Motor neuron (in vitro differentiated cells): Measurements from ENCODE around the gene GPBP1L1. TPM values are rescaled to one million over a fixed set of nuclear protein-coding genes. Genes with fewer than 3 reads are reported as not detected.

ENCODE experiments used
- ATAC-seq, 8 experiments: fragments of 200-7000 bp; cut with Tn5 transposase; replicated peaks in 6 of 8; 2 replicates each; pipeline ENCODE4 v1.8.0; 2021; ENCODE audit warnings: mild to moderate bottlenecking in 8 of 8, moderate library complexity in 8 of 8
- H3K27ac ChIP-seq, 2 donors: fragments of 250-450 bp; sonication (Bioruptor Pico); 2 replicates each; pipeline ENCODE4 v1.9.0; 2021; ENCODE audit warnings: antibody characterized with exemption in 2 of 2, mild to moderate bottlenecking in 2 of 2, moderate library complexity in 1 of 2
- H3K4me1 ChIP-seq, 2 donors: fragments of 250-450 bp; sonication (Bioruptor Pico); replicated peaks in 1 of 2; 2 replicates each; pipeline ENCODE4 v1.6.1; 2021; ENCODE audit warnings: antibody characterized with exemption in 2 of 2, mild to moderate bottlenecking in 2 of 2, moderate library complexity in 1 of 2
- H3K4me3 ChIP-seq, 5 donors: fragments of 250-450 bp; sonication (Bioruptor Pico); 2 replicates each; pipeline ENCODE4 v1.9.0; 2021; ENCODE audit warnings: antibody characterized with exemption in 5 of 5, mild to moderate bottlenecking in 5 of 5, moderate library complexity in 4 of 5
- WGBS, 10 experiments: fragments of 450-650 bp; shearing (Covaris generic); methylation state at CpG; one replicate each; pipeline ENCODE4 v1.0.0; 2022; 5-methylcytosine and 5-hydroxymethylcytosine counted together
- in situ Hi-C, 9 experiments: fragments of 400-800 bp; cut with MboI; loops; one replicate each; pipeline ENCODE4 v1.15.0; 2021; ENCODE audit warnings: low sequenced_read_pairs in 9 of 9, low pct_unique_long_range_greater_than_20kb in 2 of 9; ENCODE audit not compliant: unreplicated experiment in 9 of 9
- total RNA-seq, 8 experiments: library from RNA; unstranded; fragments of 300-600 nt; gene quantifications; 2 replicates each; pipeline versions ENCODE4 v1.2.3 to v1.2.4, GENCODE V29; 2022

The GPBP1L1 gene
- total RNA-seq, 8 experiments from 2014 or later: 63.0 to 112 (median 84.4) TPM

DNA sequence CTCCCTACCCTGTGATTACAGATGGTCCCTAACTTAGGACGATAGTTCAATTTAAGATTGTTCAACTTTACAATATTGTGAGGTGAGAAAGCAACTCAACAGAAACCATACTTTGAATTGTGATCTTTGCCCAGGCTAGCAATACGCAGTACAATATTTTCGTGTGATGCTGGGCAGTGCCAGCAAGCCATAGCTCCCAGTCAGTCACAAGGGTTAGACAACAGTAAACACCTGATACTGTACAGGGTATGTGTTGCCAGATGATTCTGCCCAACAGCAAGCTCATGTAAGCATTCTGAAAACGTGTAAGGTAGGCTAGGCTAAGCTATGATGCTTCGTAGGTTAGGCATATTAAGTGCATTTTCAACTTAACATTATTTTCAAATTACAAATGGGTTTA lies 11.9 kb downstream of the GPBP1L1 start:
- in situ Hi-C loops: no loop called here
- no peak overlapping the region for H3K27ac ChIP-seq
- no peak for ATAC-seq
- peaks cover 0 to 2% of the 10 kb centered on the region in 2 donors for H3K4me1 ChIP-seq
- 76 to 100% (median 83%) methylated on average over 2 to 5 of the region's 5 CpGs; no CpG with 5 or more reads in 1 of the 10 experiments for WGBS, 10 experiments
- no peak overlapping the region for H3K4me3 ChIP-seq

- 92 to 100% (median 100%) methylated on average over 1 to 4 of the region's 4 CpGs; no CpG with 5 or more reads in 4 of the 10 experiments for WGBS, 10 experiments
Observed at GRCh38 chr1:45673956-45674355, 12.4 kb downstream of the GPBP1L1 start.

DNA sequence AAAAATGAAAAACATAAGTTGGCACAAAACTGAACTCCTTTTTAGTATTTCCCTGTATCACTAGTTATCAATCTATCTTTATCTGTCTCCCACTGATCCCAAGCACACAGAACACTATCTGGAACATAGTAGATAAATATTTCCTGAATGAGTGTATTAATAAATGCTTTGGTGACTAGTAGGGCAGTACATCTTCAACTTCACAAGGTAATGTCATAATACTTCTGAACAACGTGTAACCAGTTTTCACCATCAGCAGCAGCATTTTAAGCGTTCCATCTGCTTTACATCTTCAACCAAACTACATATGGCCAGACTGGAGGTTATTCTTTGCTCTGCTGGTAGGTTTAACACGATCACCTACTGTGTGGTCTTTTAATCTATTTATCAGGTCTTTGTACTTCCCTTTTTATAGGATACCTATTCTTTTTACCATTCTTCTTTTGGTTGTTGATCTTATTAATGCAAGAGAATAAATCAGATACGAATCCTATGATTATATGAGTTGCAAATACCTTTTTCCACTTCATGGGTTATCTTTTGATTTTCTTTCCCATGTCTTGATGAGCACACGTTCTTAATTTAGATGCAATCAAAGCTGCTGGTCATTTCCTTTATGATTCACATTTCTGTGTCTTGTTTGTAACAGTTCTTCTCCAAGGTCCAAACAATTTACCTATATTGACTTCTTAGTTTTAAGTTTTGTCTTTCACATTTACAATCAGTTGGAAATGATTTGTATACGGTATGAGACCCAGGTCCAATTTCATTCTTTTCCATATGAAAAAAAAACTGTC lies 16.3 kb downstream of the GPBP1L1 start:
- Histone ChIP-seq H3K4me1 (no peaks in the 10 kb centered on the region), H3K4me3 (no peak overlapping the region), H3K27ac (no peak overlapping the region)
- 52 to 97% (median 89%) methylated on average over 5 to 6 of the region's 6 CpGs for WGBS, 10 experiments
- in situ Hi-C loops: no loop called here
- ATAC-seq: no peak

More at GRCh38 chr1:45673956-45674355, 12.4 kb downstream of the GPBP1L1 start:
- Histone ChIP-seq H3K4me3 (no peak overlapping the region), H3K4me1 (peaks cover 0 to 2% of the 10 kb centered on the region in 2 donors), H3K27ac (no peak overlapping the region)
- no peak for ATAC-seq
- in situ Hi-C loops: no loop called here

GRCh38 chr1:45669379-45669778 lies 17.0 kb downstream of the GPBP1L1 start:
- in situ Hi-C loops: no loop called here
- Histone ChIP-seq H3K27ac (no peak overlapping the region), H3K4me3 (no peak overlapping the region), H3K4me1 (no peaks in the 10 kb centered on the region)
- ATAC-seq: no peak
- 0 to 100% (median 100%) methylated on average over 1 of the region's 1 CpG; no CpG with 5 or more reads in 1 of the 10 experiments for WGBS, 10 experiments

DNA sequence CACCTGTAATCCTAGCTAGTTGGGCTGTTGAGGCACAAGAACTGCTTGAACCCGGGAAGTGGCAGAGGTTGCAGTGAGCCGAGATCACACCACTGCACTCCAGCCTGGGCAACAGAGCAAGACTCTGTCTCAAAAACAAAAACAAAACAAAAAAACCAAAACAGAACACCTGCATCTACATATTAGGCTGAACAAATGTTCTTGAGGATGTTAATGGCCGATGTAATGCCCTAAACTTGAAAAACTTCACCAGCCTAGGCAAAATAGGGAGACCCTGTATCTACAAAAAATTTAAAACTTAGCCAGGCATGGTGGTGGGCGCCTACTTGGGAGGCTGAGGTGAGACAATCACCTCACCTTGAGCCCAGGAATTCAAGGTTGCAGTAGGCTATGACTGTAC lies 17.8 kb downstream of the GPBP1L1 start:
- no peak overlapping the region for H3K4me3 ChIP-seq
- H3K4me1 ChIP-seq: no peaks in the 10 kb centered on the region
- no peak overlapping the region for H3K27ac ChIP-seq
- ATAC-seq: no peak
- 89 to 100% (median 96%) methylated on average over 1 to 4 of the region's 4 CpGs; no CpG with 5 or more reads in 3 of the 10 experiments for WGBS, 10 experiments
- in situ Hi-C loops: no loop called here

- H3K27ac ChIP-seq: no peak overlapping the region
- 17 to 99% (median 94%) methylated on average over 1 to 8 of the region's 8 CpGs for WGBS, 10 experiments
- H3K4me3 ChIP-seq: no peak overlapping the region
- no peak for ATAC-seq
- in situ Hi-C loops: no loop called here
- no peaks in the 10 kb centered on the region for H3K4me1 ChIP-seq
Observed at GRCh38 chr1:45667321-45668111, 18.8 kb downstream of the GPBP1L1 start.

- Histone ChIP-seq H3K27ac (no peak overlapping the region), H3K4me3 (no peak overlapping the region), H3K4me1 (no peaks in the 10 kb centered on the region)
- in situ Hi-C loops: no loop called here
- ATAC-seq: no peak
- WGBS, 10 experiments: 79 to 100% (median 96%) methylated on average over 1 to 2 of the region's 2 CpGs
Observed at GRCh38 chr1:45666836-45667235, 19.5 kb downstream of the GPBP1L1 start.

- Histone ChIP-seq H3K27ac (no peak overlapping the region), H3K4me3 (no peak overlapping the region), H3K4me1 (no peaks in the 10 kb centered on the region)
- 38 to 86% (median 86%) methylated on average over 1 of the region's 2 CpGs; no CpG with 5 or more reads in 5 of the 10 experiments for WGBS, 10 experiments
- no peak for ATAC-seq
- in situ Hi-C loops: no loop called here
Observed at GRCh38 chr1:45660336-45660735, 26.0 kb downstream of the GPBP1L1 start.

- in situ Hi-C loops: no loop called here
- no peaks in the 10 kb centered on the region for H3K4me1 ChIP-seq
- no peak overlapping the region for H3K4me3 ChIP-seq
- no peak for ATAC-seq
- no peak overlapping the region for H3K27ac ChIP-seq
- 89 to 100% (median 98%) methylated on average over 1 to 2 of the region's 2 CpGs; no CpG with 5 or more reads in 2 of the 10 experiments for WGBS, 10 experiments
Observed at GRCh38 chr1:45659222-45659621, 27.1 kb downstream of the GPBP1L1 start.

- Histone ChIP-seq H3K4me1 (no peaks in the 10 kb centered on the region), H3K27ac (no peak overlapping the region), H3K4me3 (no peak overlapping the region)
- 17 to 100% (median 93%) methylated on average over 1 to 2 of the region's 2 CpGs for WGBS, 10 experiments
- in situ Hi-C loops: no loop called here
- ATAC-seq: no peak
Observed at GRCh38 chr1:45658171-45658570, 28.2 kb downstream of the GPBP1L1 start.

DNA sequence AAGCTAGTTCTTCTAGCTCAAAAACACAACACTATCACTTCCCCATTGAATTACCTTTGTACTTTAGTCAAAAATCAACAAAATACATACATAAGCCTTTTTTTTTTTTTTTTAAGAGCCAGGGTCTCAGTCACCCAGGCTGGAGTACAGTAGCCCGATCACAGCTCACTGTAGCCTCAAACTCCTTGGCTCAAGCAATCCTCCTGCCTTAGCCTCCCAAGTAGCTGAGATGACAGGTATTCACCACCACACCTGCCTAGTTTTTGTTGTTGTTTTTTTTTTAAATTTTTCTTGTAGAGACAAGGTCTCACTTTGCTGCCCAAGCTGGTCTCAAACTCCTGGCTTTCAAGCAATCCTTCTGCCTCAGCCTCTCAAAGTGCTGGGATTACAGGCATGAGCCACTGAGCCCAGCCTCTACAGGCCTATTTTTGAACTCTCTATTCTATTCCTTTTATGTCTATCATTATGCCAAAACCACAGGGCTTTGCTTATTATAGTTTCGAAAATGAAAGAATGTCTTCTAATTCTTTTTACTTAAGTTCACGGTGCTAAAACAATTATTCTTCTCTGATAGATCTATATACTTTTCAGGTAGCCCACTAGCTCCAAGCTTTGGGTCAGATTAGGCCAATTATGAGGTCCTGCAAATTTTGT lies 29.6 kb downstream of the GPBP1L1 start:
- Histone ChIP-seq H3K4me1 (no peaks in the 10 kb centered on the region), H3K27ac (no peak overlapping the region), H3K4me3 (no peak overlapping the region)
- ATAC-seq: no peak
- 80 to 100% (median 96%) methylated on average over 1 to 3 of the region's 3 CpGs; no CpG with 5 or more reads in 1 of the 10 experiments for WGBS, 10 experiments
- in situ Hi-C loops: no loop called here

DNA sequence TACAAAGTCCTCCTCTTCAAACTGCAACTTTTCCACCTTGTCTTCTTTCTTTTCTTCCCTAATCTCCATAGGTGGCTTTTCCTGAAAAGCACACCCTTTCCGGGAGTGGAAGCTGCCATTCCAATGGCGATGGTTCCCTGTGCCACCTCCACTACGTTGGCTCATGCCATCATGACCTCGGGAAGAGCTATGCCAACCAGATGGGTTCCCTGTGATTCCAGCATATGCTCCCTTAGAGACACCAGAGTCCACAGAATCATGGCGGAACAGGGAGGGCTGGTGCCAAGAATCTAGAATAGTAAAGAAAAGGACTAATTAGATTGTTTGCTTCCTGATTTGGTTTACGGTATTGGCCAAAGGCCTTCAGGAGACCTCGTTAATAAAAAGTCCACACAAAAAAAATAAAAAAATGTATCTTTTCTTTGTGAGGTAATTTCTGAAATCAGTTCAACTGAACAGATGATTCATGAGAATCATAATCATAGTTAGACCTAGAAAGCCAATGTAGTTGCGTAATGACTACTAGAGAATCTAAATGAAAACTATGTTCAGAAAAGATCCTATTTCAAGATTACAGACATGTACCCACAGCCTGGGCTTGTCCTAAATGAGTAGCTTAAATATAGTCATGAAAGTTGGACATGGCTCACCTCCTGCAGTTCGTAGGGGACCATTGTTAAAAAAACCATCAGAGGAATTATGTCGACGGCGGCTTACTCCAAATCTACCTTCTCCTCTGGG lies 31.6 kb downstream of the GPBP1L1 start:
- 89 to 100% (median 97%) methylated on average over 5 to 12 of the region's 12 CpGs for WGBS, 10 experiments
- Histone ChIP-seq H3K27ac (no peak overlapping the region), H3K4me1 (no peaks in the 10 kb centered on the region), H3K4me3 (no peak overlapping the region)
- in situ Hi-C loops: no loop called here
- ATAC-seq: no peak
